Liver (tissue), 9 donors: Measurements from ENCODE around the gene RAF1. TPM values are rescaled to one million over a fixed set of nuclear protein-coding genes. Genes with fewer than 3 reads are reported as not detected.
"Not testable (repeated sequence)": the region's sequence is repeated elsewhere in the genome, so short reads cannot be mapped to it uniquely, and the experiment has no call there.

Source experiments
- DNase-seq: peaks from one replicate; pipeline ENCODE4 v3.0.0-alpha.2; 2017; ENCODE audit warnings: low spot score
- H3K27ac ChIP-seq, 2 donors: one replicate each; pipeline ENCODE4 v1.7.0; 2013; ENCODE audit warnings: inconsistent platforms in 2 of 2, low read length in 2 of 2, control low read depth in 1 of 2, low read depth in 1 of 2, mild to moderate bottlenecking in 1 of 2
- H3K27me3 ChIP-seq, 4 donors: one replicate each; pipeline versions ENCODE4 v1.6.1 to v1.7.0; 2013; ENCODE audit warnings: low read length in 3 of 4, inconsistent platforms in 1 of 4, mild to moderate bottlenecking in 1 of 4, moderate library complexity in 1 of 4; ENCODE audit not compliant: control insufficient read depth in 4 of 4, insufficient read depth in 4 of 4
- H3K36me3 ChIP-seq, 4 donors: one replicate each; pipeline versions ENCODE4 v1.6.1 to v1.7.0; 2013; ENCODE audit warnings: low read length in 3 of 4, mild to moderate bottlenecking in 3 of 4, low read depth in 1 of 4, moderate library complexity in 1 of 4; ENCODE audit not compliant: control insufficient read depth in 4 of 4, insufficient read depth in 3 of 4
- H3K4me1 ChIP-seq, 4 donors: one replicate each; pipeline versions ENCODE4 v1.6.1 to v1.7.0; 2013; ENCODE audit warnings: low read length in 3 of 4, mild to moderate bottlenecking in 3 of 4, moderate library complexity in 1 of 4; ENCODE audit not compliant: control insufficient read depth in 4 of 4, insufficient read depth in 4 of 4
- H3K4me3 ChIP-seq, 3 donors: one replicate each; pipeline versions ENCODE4 v1.6.1 to v1.7.0; 2013; ENCODE audit warnings: low read length in 3 of 3, control low read depth in 1 of 3, low read depth in 1 of 3, mild to moderate bottlenecking in 1 of 3
- H3K9ac ChIP-seq, 2 donors: one replicate each; pipeline ENCODE4 v1.7.0; 2013; ENCODE audit warnings: low read length in 2 of 2, mild to moderate bottlenecking in 2 of 2, moderate library complexity in 2 of 2, control low read depth in 1 of 2, low read depth in 1 of 2
- H3K9me3 ChIP-seq, 4 donors: one replicate each; pipeline versions ENCODE4 v1.6.1 to v1.7.0; 2013; ENCODE audit warnings: low read length in 3 of 4; ENCODE audit not compliant: control insufficient read depth in 4 of 4
- CTCF ChIP-seq: fragments of 150-350 bp; IDR thresholded peaks from 2 replicates; pipeline ENCODE4 v1.5.1; 2017; ENCODE audit warnings: improper control_type of control experiment, low read depth, low read length; ENCODE audit not compliant: missing input control
- EGR1 ChIP-seq, 2 donors: IDR thresholded peaks; 2 replicates each; pipeline ENCODE4 v1.6.1; 2016 to 2018; ENCODE audit warnings: antibody characterized with exemption in 2 of 2, low read depth in 2 of 2
- FOXA1 ChIP-seq: IDR thresholded peaks from 2 replicates; pipeline ENCODE4 v1.6.1; 2016; ENCODE audit warnings: antibody characterized with exemption
- FOXA2 ChIP-seq: IDR thresholded peaks from 2 replicates; pipeline ENCODE4 v1.6.1; 2016; ENCODE audit warnings: antibody characterized with exemption
- GABPA ChIP-seq, 2 donors: IDR thresholded peaks in 1 of 2; conservative IDR thresholded peaks in 1 of 2; 2 replicates each; pipeline ENCODE4 v1.6.1; 2016; ENCODE audit warnings: antibody characterized with exemption in 2 of 2, mild to moderate bottlenecking in 1 of 2, moderate library complexity in 1 of 2
- HNF4G ChIP-seq: IDR thresholded peaks from 2 replicates; pipeline ENCODE4 v1.6.1; 2016; ENCODE audit warnings: antibody characterized with exemption
- JUND ChIP-seq, 2 donors: IDR thresholded peaks; 2 replicates each; pipeline ENCODE4 v1.6.1; 2016; ENCODE audit warnings: antibody characterized with exemption in 2 of 2
- MAX ChIP-seq: IDR thresholded peaks from 2 replicates; pipeline ENCODE4 v1.6.1; 2016; ENCODE audit warnings: antibody characterized with exemption
- NR2F2 ChIP-seq: IDR thresholded peaks from 2 replicates; pipeline ENCODE4 v1.6.1; 2016; ENCODE audit warnings: antibody characterized with exemption
- RAD21 ChIP-seq, 2 donors: IDR thresholded peaks; 2 replicates each; pipeline ENCODE4 v1.6.1; 2016; ENCODE audit warnings: antibody characterized with exemption in 2 of 2, mild to moderate bottlenecking in 2 of 2
- REST ChIP-seq: IDR thresholded peaks from 2 replicates; pipeline ENCODE4 v1.6.1; 2016; ENCODE audit warnings: antibody characterized with exemption, mild to moderate bottlenecking
- RXRA ChIP-seq, 2 donors: IDR thresholded peaks; 2 replicates each; pipeline ENCODE4 v1.6.1; 2017 to 2018; ENCODE audit warnings: antibody characterized with exemption in 2 of 2, mild to moderate bottlenecking in 1 of 2
- SP1 ChIP-seq: IDR thresholded peaks from 2 replicates; pipeline ENCODE4 v1.6.1; 2018; ENCODE audit warnings: antibody characterized with exemption, mild to moderate bottlenecking
- YY1 ChIP-seq: IDR thresholded peaks from 2 replicates; pipeline ENCODE4 v1.6.1; 2016; ENCODE audit warnings: antibody characterized with exemption, mild to moderate bottlenecking
- whole genome bisulfite sequencing: extraction: QIAGEN DNeasy Blood & Tissue Kit; methylation state at CpG from one replicate; pipeline ENCODE4 v1.1.7; 2013; 5-methylcytosine and 5-hydroxymethylcytosine counted together
- polyA plus RNA-seq, 2 donors: library from polyadenylated mRNA; stranded (reverse) in 1 of 2; unstranded in 1 of 2; fragments of 200-250 nt in 1 of 2; fragments of >200 nt in 1 of 2; fragmentation: Nextera tagmentation in 1 of 2; extraction: Ambion mirVana in 1 of 2; gene quantifications; one replicate each; pipeline versions ENCODE4 v1.2.1 to v1.2.3, GENCODE V29; 2013 to 2015
- total RNA-seq, 2 donors: library from RNA; depleted of rRNA; stranded (reverse); fragments of >200 nt; gene quantifications; one replicate each; pipeline ENCODE4 v1.2.3, GENCODE V29; 2014
- donor health status: healthy.
- donor health status: healthy.
- donor health status: healthy.
- donor health status: healthy.
- donor health status: healthy.

Gene RAF1
- total and polyA plus RNA-seq, 4 donors = 44.3 to 92.3 (median 63.2) TPM

GRCh38 chr3:12545473-12545791, 118.5 kb downstream of the RAF1 start, which contains the start of gene MKRN2OS:
Gene MKRN2OS (minus strand): TSS chr3:12545499. CDS start chr3:12545464, 35 bp downstream.
- Histone ChIP-seq H3K9ac (no peak within 1 kb of the TSS), H3K27me3 (no peaks in the 10 kb centered on the region), H3K27ac (no peak within 1 kb of the TSS), H3K4me3 (no peak within 1 kb of the TSS), H3K4me1 (no peaks in the 10 kb centered on the region), H3K9me3 (no peaks in the 10 kb centered on the region), H3K36me3 (no peaks in the 10 kb centered on the region)
- TF ChIP-seq YY1 (no peak), JUND (IDR thresholded peaks at IDR 0.05) (peak in 1 of 2 donors; percentile 16), REST (no peak)
- DNase-seq = no peak
- 36% methylated on average over 4 of the region's 4 CpGs for WGBS

- Histone ChIP-seq H3K27ac (no peak overlapping the region), H3K27me3 (no peaks in the 10 kb centered on the region), H3K9me3 (no peaks in the 10 kb centered on the region), H3K4me1 (no peaks in the 10 kb centered on the region), H3K36me3 (peaks cover 0 to 4% (median 1%) of the 10 kb centered on the region in 4 donors), H3K4me3 (no peak overlapping the region), H3K9ac (no peak overlapping the region)
- TF ChIP-seq RAD21 (IDR thresholded peaks at IDR 0.05) (no peak), RXRA (IDR thresholded peaks at IDR 0.05) (no peak), FOXA2 (no peak), JUND (IDR thresholded peaks at IDR 0.05) (no peak), GABPA (IDR thresholded peaks at IDR 0.05 in 1 of 2, conservative IDR thresholded peaks at IDR 0.05 in 1 of 2) (no peak), EGR1 (IDR thresholded peaks at IDR 0.05; ENCODE audit: low read depth in 2 of 2) (no peak), NR2F2 (no peak), MAX (no peak), FOXA1 (no peak), CTCF (no peak), HNF4G (no peak), SP1 (no peak), YY1 (no peak)
- no peak for DNase-seq
- WGBS = 60% methylated on average over 11 of the region's 11 CpGs
Observed at GRCh38 chr3:12544652-12545472, 119.1 kb downstream of the RAF1 start.

- DNase-seq, H3K36me3 ChIP-seq, H3K9me3 ChIP-seq, H3K27me3 ChIP-seq, H3K4me1 ChIP-seq, H3K4me3 ChIP-seq, H3K9ac ChIP-seq, H3K27ac ChIP-seq: not testable (repeated sequence)
- WGBS = 92% methylated on average over 12 of the region's 12 CpGs
Observed at GRCh38 chr3:12543497-12543896, 120.4 kb downstream of the RAF1 start.
